GM12874 (cell line): ENCODE measurements around the gene CCT2.

Source experiments
- CTCF ChIP-seq: IDR thresholded peaks from 2 replicates; pipeline ENCODE4 v1.5.1; 2011; ENCODE audit warnings: low read depth, mild to moderate bottlenecking, control low read depth, low read length, moderate library complexity; ENCODE audit not compliant: insufficient read depth

CCT2 gene

GRCh38 chr12:69623970-69624369 lies 38.7 kb downstream of the CCT2 start:
- no peak for TF ChIP-seq CTCF

- TF ChIP-seq CTCF: no peak
Measured at GRCh38 chr12:69627501-69627900, 42.2 kb downstream of the CCT2 start.

- no peak for TF ChIP-seq CTCF
Measured at GRCh38 chr12:69630191-69630590, 44.9 kb downstream of the CCT2 start.

GRCh38 chr12:69633061-69633460 lies 47.8 kb downstream of the CCT2 start:
- TF ChIP-seq CTCF: peak; percentile 25; the same call in 1 of the 2 replicates

GRCh38 chr12:69639400-69640016 lies 54.2 kb downstream of the CCT2 start:
- peak; percentile 90 for TF ChIP-seq CTCF

- no peak for TF ChIP-seq CTCF
Measured at GRCh38 chr12:69641546-69641945, 56.3 kb downstream of the CCT2 start.

- TF ChIP-seq CTCF: no peak
Measured at GRCh38 chr12:69642531-69642930, 57.3 kb downstream of the CCT2 start.

GRCh38 chr12:69644511-69644910 lies 59.3 kb downstream of the CCT2 start:
- no peak for TF ChIP-seq CTCF
